Calu3 (cell line): Measurements from ENCODE around the gene PNKD. TPM values are rescaled to one million over a fixed set of nuclear protein-coding genes. Genes with fewer than 3 reads are reported as not detected.
A peak's percentile ranks its signal among the peaks of the same experiment; 100 is the strongest.

Experiments used
- Bru-seq: library from RNA; stranded (reverse); fragments of 400-500 nt; gene quantifications from one replicate; lab custom pipeline; 2021; lab: Mats Ljungman, UMichigan
- BruChase-seq, 2 experiments: library from RNA; stranded (reverse); fragments of 400-500 nt; gene quantifications; one replicate each; lab custom pipeline; 2021; lab: Mats Ljungman, UMichigan
- BruUV-seq: library from RNA; stranded (reverse); fragments of 400-500 nt; replicated peaks from 2 replicates; lab custom pipeline; 2021; lab: Mats Ljungman, UMichigan
- CTCF ChIA-PET: fragments of 300-600 bp; sonication (Branson Sonifier 250); formaldehyde crosslinking; loops from one replicate; lab custom pipeline; 2022; ENCODE audit warnings: antibody characterized with exemption; lab: Charles Lee
- DNase-seq: peaks from one replicate; pipeline ENCODE4 v3.0.0; 2022
- H3K27ac Mint-ChIP-seq: one replicate; pipeline ENCODE4 v1.8.0; 2022; ENCODE audit warnings: mixed read lengths; ENCODE audit not compliant: unreplicated experiment
- H3K27me3 Mint-ChIP-seq: one replicate; pipeline ENCODE4 v1.8.0; 2022; ENCODE audit warnings: mixed read lengths; ENCODE audit not compliant: unreplicated experiment
- H3K36me3 Mint-ChIP-seq: one replicate; pipeline ENCODE4 v1.8.0; 2022; ENCODE audit warnings: mild to moderate bottlenecking, moderate library complexity, mixed read lengths; ENCODE audit not compliant: insufficient read depth, unreplicated experiment
- H3K4me1 Mint-ChIP-seq: one replicate; pipeline ENCODE4 v1.8.0; 2022; ENCODE audit warnings: mild to moderate bottlenecking, low read depth, mixed read lengths; ENCODE audit not compliant: unreplicated experiment
- H3K4me3 Mint-ChIP-seq: one replicate; pipeline ENCODE4 v1.8.0; 2022; ENCODE audit warnings: mild to moderate bottlenecking, low read depth, moderate library complexity, mixed read lengths; ENCODE audit not compliant: unreplicated experiment
- H3K9me3 Mint-ChIP-seq: one replicate; pipeline ENCODE4 v1.8.0; 2022; ENCODE audit warnings: low read depth, mixed read lengths; ENCODE audit not compliant: unreplicated experiment
- CTCF ChIP-seq: fragments of 200-600 bp; IDR thresholded peaks from one replicate; pipeline ENCODE4 v1.8.0; 2022; ENCODE audit warnings: antibody characterized with exemption; ENCODE audit not compliant: unreplicated experiment
- intact Hi-C: fragments of 100-400 bp; cut with micrococcal nuclease; formaldehyde crosslinking; loops from one replicate; pipeline ENCODE4 v1.10.0; 2022; ENCODE audit not compliant: unreplicated experiment
- long read RNA-seq: library from polyadenylated mRNA; stranded (forward); transcript quantifications from one replicate; pipeline ENCODE4 v2.0.0, GENCODE V29; 2022
- total RNA-seq: library from RNA; stranded (reverse); gene quantifications from 2 replicates; pipeline ENCODE4 v1.2.3, GENCODE V29; 2022

Gene PNKD
- 46.8 and 54.0 TPM in 2 replicates for total RNA-seq
- Bru-seq, nascent RNA, result percentile 42 among the genes with signal in this experiment
- BruChase-seq, experiment 1, labeled RNA remaining after a 6-hour chase, result percentile 49 among the genes with signal in this experiment
- percentile 46 among the genes with signal in this experiment for BruChase-seq, experiment 2, labeled RNA remaining after a 2-hour chase
- long read RNA-seq, transcript PNKD-202 (9 exons, 2,991 nt), result minor isoform, 13 of 102 reads
- long read RNA-seq, transcript PNKD-201 (3 exons, 758 nt), result major isoform, 61 of 102 reads
- long read RNA-seq, partial matches to known transcripts, result 2 of 102 reads
- long read RNA-seq, other reads (novel, unspliced or antisense), result 25 of 102 reads

DNA sequence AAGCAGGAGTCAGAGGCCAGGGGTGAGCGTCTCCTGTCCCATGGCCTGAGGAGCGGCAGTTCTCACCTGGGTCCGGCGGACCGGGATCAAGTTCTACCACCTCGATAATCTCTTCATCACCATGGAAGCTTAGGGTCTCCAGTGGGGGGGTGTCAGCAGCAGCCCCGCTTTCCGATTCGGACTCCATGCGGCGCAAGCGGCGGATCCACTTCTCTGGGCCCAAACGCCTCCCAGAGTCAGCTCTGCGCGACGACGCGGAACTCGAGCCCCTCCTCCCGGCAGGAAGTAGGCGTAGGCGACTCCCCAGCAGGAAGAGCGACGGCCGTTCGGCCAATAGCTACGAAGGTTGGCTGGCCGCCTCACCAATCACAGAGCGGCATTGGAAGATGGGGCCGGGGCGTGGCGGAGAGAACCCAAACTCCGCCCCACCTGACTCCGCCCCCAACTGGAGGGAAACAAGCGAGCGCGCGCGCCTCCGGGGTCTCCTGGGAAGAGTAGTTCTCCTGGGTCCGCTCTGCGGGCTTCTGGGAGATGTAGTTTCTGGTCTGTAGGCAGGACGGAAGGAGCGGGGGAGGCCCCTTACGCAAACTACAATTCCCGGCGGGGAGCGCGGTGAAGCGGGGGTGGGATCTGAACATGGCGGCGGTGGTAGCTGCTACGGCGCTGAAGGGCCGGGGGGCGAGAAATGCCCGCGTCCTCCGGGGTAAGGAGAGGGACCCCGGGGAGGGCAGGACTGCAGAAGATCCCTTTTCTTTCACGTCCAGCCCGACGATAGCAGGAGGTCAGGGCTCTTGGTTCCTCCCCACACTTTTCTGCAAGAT, at the start of gene PNKD, which contains the start of gene AAMP:
PNKD (plus strand) TSS at position 620 of the 821 bp plus-strand sequence; CDS start at position 637, 17 bp downstream.
AAMP (minus strand) TSS at position 238 of the 821 bp plus-strand sequence; CDS start at position 187, 51 bp downstream.
- no peaks in the 10 kb centered on the region for H3K9me3 Mint-ChIP-seq
- peak; percentile 100 for DNase-seq
- H3K4me1 Mint-ChIP-seq, result peaks cover 31% of the 10 kb centered on the region
- CTCF ChIA-PET, result interaction anchor here (0.8 to 4.1 kb wide), 7 partner anchors 12 to 126 kb away, joined by 3 to 54 read pairs (median 5); partner anchors contain the start of genes CATIP and TMBIM1
- no TSS peak for BruUV-seq
- H3K27ac Mint-ChIP-seq, result peak within 1 kb of the TSS; percentile 69
- H3K36me3 Mint-ChIP-seq, result peaks cover 84% of the 10 kb centered on the region
- no peaks in the 10 kb centered on the region for H3K27me3 Mint-ChIP-seq
- TF ChIP-seq CTCF, result peak; percentile 18
- peak within 1 kb of the TSS; percentile 76 for H3K4me3 Mint-ChIP-seq
- intact Hi-C loops, result loop anchor here (5.0 kb wide), 1 partner anchor 127 kb away; the partner anchor contains the start of gene CTDSP1

DNA sequence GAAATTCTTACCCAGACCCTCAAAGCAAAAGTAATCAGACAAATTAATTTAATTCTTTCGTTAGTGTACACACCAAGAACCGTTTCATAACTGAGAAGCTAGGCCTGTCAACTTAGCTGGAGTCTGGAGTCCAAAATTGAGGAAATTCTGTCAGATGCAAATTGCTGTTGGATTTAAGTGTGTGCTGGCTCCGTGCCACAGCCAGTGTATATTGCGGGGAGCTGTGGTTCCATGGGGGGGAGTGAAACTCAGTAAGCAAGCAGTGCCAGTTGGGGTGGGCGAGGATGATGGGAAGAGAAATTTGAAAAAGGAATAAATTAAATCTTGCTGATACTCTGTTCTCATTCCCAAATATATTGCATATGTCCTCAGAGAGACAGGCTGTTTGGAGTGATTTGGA, 49.3 kb upstream of the PNKD start:
- no peak for DNase-seq
- BruUV-seq, result no TSS peak
- H3K27me3 Mint-ChIP-seq, result no peaks in the 10 kb centered on the region
- H3K36me3 Mint-ChIP-seq, result peaks cover 87% of the 10 kb centered on the region
- CTCF ChIA-PET, result interaction anchor here (1.2 kb wide), 1 partner anchor 10 kb away, joined by 5 read pairs; no protein-coding TSS in a partner anchor
- H3K4me1 Mint-ChIP-seq, result peaks cover 76% of the 10 kb centered on the region
- intact Hi-C loops, result no loop called here
- H3K4me3 Mint-ChIP-seq, result peak overlapping the region; percentile 29
- peak overlapping the region; percentile 11 for H3K27ac Mint-ChIP-seq
- TF ChIP-seq CTCF, result no peak
- no peaks in the 10 kb centered on the region for H3K9me3 Mint-ChIP-seq

- Mint-ChIP-seq H3K36me3 (peaks cover 86% of the 10 kb centered on the region), H3K9me3 (no peaks in the 10 kb centered on the region), H3K4me3 (no peak overlapping the region), H3K27me3 (no peaks in the 10 kb centered on the region), H3K4me1 (peaks cover 69% of the 10 kb centered on the region), H3K27ac (no peak overlapping the region)
- intact Hi-C loops, result no loop called here
- no peak for DNase-seq
- no peak for TF ChIP-seq CTCF
- CTCF ChIA-PET, result no interaction called here
- no TSS peak for BruUV-seq
These were observed 47.3 kb upstream of the PNKD start for GRCh38 chr2:218223046-218223445.

GRCh38 chr2:218224186-218224585, 46.1 kb upstream of the PNKD start:
- no peaks in the 10 kb centered on the region for H3K9me3 Mint-ChIP-seq
- DNase-seq, result no peak
- peaks cover 71% of the 10 kb centered on the region for H3K4me1 Mint-ChIP-seq
- peaks cover 86% of the 10 kb centered on the region for H3K36me3 Mint-ChIP-seq
- H3K4me3 Mint-ChIP-seq, result no peak overlapping the region
- H3K27me3 Mint-ChIP-seq, result no peaks in the 10 kb centered on the region
- no peak for TF ChIP-seq CTCF
- CTCF ChIA-PET, result no interaction called here
- no TSS peak for BruUV-seq
- intact Hi-C loops, result no loop called here
- no peak overlapping the region for H3K27ac Mint-ChIP-seq
